GM18870 (cell line): Measurements from ENCODE around the gene PGGHG.
"Not testable (repeated sequence)": the region's sequence is repeated elsewhere in the genome, so short reads cannot be mapped to it uniquely, and the experiment has no call there.

Experiments used
- ATAC-seq: cut with Tn5 transposase; IDR thresholded peaks from one replicate; pipeline ENCODE4 v1.9.1; 2021; ENCODE audit warnings: moderate library complexity; ENCODE audit not compliant: unreplicated experiment

PGGHG gene

DNA sequence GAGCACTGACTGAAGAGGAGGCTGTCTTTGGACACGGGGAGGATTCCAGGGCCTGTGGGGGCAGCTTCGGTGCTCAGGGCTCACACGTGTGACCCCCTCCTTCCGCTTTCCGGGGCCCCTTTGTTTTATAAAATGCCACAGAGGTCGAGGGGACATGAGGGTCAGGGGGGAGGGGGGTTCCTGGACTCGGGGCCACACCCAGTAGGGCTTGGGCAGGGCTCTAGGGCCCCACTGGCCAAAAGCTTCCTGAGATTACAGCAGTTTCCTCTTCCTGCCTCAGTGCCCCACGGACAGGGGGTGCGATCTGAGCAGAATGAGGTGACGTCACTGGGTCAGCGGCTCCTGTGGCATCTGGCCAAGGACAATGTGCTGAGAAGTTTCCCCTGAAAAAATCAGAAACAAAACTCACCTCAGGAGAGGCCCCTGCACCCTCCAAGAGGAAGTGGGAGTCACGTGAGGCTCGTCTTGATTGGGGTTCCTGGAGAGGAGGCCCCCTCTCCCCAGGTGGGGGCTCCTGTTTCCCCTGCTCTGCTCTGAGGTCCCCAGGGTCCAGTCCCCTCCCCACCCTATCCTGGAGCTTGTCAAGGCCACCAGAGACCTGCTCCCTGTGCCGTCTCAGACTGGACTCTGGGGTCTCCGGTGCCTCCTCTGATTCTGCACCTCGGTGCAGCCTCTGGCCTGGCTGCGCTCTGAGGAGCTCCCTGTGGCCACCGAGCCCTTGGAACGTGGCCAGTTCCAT lies 38.1 kb downstream of the PGGHG start:
- no peak for ATAC-seq

DNA sequence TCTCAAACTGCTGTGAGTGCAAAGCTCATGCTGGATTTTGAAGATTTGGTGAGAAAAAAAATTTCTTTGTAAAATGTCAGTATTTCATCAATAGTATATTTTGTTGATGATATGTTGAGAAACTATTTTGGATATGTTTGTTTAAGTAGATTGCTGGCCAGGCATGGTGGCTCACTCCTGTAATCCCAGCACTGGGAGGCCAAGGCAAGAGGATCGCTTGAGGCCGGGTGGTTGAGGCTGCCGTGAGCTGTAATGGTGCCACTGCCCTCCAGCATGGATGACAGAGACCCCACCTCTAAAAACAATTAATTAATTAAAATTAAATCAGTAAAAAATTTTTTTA lies 38.6 kb downstream of the PGGHG start:
- no peak for ATAC-seq

DNA sequence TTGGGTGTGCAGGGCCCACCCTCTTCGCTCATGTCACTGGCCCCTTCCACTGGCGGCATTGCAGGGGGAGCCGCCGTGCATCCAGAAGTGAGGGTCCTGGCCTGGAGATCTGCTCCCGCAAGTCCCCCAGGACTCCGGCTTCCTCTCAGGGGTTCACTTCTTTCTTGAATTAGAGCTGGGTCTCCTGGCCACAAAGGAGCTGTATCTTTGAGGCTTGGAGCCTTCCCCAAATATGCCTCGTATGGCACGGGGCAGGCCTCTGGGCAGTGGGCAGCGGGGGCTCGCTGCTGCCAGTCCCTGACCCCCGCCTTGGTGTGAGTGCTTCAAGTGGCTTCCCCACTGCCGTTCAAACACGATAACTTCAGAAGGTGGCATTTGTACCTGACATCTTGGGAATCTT lies 39.1 kb downstream of the PGGHG start:
- ATAC-seq, result no peak

DNA sequence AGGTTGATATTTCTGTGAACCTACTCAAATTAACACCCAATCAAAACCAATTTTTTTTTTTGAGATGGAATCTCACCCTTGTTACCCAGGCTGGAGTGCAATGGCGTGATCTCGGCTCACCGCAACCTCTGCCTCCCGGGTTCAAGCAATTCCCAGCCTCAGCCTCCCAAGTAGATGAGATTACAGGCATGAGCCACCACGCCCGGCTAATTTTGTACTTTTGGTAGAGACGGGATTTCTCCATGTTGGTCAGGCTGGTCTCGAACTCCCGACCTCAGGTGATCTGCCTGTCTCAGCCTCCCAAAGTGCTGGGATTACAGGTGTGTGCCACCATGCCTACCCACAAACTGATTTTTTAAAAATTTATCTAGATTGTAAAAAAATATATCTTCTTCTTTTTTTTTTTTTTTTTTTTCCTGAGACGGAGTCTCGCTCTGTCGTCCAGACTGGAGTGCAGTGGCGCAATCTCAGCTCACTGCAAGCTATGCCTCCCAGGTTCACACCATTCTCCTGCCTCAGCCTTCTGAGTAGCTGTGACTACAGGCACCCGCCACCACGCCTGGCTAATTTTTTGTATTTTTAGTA lies 39.7 kb downstream of the PGGHG start:
- not testable (repeated sequence) for ATAC-seq

DNA sequence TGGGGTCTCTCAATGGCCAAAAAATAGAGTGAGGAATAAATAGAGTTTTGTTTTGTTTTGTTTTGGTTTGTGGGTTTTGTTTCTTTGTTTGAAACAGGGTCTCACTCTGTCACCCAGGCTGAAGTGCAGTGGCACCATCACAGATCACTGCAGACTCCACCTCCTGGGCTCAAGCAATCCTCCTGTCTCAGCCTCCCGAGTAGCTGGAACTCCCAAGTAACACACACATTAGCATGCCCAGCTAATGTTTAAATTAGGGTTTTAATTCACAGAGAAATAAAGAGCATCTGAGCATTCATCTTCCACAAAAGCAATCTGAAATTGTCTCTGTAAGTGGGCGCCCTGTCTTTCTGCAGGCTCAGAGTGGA lies 40.9 kb downstream of the PGGHG start:
- no peak for ATAC-seq

DNA sequence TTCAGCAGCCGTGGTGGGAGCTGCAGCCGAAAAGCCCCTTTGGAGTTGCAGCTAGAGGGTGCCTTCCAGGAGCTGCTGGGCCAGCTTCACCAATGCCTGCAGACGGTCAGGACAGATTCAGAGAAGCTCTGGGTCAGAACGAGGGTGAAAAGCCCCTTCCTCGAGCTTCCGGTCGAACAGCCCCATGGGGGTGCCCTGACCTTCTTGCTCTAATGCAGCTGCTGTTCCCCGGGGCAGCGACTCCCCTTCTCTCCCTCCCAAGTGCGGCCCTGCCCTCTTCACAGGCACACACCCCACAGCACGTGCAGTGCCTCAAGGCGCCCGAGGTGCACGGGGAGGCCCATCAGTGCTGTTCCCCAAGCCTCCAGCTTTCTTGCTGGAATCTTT lies 41.4 kb downstream of the PGGHG start:
- ATAC-seq, result no peak

DNA sequence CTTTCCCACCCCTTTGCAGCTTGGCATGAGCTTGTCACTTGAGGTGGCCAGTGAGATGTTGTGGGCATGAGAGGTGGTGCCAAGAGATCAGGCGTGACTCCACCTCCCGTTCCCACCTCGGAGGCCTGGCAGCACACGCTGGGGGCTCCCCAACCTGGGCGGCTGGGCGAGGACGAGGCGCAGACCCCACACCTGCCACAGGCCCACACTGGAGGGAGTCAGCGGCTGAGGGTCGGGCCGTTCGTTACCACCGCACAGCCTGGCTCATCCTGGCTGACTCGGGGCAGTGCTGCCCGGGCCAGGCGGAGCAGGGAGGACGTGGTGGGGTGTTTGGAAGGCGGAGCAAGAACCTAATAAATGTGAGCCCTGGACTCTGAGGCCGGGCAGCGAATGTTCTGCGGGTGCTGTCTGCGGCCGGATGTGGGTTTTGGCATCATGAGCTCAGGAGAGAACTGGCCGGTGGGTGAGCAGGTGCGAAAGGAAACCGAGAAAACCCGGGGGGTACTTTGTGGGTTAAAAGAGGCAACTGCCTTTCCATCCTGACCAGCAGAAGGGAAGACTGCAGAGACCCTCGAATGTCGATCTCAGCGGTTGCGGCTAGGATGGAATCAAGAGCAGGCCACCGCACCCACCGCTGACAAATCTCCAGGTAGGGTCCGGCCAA lies 41.9 kb downstream of the PGGHG start:
- no peak for ATAC-seq

DNA sequence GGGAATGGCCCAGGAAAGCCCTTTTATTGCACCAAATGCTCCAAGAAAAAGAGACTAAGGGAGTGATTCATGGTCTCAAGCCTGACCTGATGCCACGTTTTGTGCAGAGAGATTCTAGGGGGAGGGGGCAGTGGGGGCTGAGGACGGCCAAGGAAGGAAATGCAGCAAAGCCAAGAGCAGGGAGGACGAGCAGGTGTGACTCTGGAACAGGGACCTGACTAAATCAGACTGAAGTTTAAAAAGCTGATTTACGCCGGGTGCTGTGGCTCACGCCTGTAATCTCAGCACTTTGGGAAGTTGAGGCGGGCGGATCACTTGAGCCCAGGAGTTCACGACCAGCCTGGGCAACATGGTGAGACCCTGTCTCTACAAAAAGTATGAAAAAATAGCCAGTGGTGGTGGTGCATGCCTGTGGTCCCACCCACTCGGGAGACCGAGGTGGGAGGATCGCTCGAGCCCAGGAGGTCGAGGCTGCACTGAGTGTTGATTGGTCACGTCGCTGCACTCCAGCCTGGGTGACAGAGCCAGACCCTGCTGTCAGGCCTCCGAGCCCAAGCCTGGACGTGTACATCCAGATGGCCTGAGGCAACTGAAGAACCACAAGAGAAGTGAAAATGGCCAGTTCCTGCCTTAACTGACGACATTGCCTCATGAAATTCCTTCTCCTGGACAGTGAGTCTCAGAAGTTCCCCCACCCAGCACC lies 42.6 kb downstream of the PGGHG start:
- ATAC-seq, result no peak

DNA sequence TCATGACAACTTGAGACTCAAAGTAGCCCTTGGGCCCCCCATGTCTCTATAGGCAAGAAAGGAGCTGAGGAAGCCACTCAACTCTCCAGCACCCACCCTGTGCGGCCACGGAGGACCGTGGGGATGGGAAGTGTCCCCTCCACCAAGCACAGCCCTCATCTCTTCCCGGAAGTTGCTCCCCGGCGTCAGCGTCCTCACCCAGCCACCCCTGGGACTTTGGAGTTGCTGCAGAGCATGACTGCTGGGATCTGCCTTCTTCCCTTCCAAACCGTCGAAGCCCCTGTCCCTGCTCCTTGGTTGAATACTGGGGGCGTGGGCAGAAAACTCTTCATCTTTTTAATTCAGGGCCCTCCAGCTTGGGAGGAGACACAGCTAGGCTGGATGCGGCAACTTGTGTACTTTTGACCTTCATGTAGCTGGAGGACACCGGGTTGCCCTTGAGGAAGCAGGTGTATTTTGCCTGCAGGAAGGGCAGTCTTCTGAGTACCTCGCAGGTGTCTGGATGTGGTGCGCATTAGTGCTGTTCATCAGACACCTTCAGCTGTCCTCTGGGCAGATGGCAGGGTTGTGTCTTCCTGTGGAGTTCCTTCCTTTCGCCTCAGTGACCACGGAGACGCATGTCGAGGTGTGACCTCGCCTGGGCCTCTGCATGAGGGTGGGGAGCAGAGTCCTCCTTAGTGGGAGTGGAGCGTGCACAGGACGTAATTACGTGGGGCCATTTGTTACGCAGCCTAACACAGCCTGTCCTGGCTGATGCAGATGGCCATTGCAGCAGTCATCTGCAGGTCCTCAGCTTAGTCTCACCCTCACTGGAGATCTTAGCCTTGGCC lies 43.9 kb downstream of the PGGHG start:
- ATAC-seq, result no peak

DNA sequence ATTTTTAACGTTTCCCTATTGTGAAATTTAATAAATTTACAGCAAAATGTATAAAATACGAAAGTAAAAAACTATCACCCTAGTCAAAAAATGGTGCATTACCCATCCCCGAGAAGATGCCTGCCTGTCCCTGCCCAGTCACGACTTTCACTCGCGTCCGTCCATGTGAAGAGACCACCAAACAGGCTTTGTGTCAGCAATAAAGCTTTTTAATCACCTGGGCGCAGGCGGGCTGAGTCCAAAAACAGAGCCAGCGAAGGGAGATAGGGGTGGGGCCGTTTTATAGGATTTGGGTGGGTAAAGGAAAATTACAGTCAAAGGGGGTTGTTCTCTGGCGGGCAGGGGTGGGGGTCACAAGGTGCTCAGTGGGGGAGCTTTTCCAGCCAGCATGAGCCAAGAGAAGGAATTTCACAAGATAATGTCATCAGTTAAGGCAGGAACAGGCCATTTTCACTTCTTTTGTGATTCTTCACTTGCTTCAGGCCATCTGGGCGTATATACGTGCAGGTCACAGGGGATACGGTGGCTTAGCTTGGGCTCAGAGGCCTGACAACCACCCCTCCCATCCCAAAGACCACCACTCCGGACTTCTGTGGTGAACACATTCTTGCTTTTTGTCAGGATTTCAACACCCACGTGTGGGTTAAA lies 44.8 kb downstream of the PGGHG start:
- not testable (repeated sequence) for ATAC-seq

DNA sequence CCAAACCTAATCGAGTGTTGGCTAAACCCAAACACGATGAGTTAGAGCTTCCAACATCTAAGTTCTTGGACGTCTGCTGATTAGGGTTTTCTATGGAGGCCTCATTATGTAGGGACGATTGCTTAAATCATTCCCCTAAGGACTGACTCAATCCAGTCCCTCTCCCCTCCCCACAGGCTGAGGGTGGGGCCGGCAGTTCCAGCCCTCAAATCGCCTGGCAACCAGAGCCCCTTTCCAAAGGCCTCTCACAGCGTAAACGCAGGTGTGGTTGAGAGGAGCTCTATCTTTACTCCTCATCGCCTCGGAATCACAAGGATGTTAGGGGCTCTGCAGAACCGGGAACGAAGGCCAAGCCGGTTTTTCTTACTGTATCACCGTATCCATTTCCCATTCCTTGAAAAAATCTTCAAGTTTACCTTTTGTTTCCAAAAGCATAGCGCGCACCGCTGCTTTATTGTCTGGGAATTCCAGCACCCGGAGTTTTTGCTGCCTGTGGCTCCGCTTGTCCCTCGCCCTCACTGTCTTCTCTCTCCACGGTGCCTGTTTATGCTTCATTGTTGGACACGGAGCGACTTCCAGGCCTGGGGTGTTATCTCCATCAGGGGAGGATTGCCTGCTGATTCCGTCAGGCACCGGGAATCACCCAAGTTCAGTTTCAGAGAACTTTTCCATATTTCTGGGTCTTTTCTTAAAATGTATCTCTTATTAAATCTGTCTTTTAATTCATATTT lies 45.5 kb downstream of the PGGHG start:
- ATAC-seq, result no peak

DNA sequence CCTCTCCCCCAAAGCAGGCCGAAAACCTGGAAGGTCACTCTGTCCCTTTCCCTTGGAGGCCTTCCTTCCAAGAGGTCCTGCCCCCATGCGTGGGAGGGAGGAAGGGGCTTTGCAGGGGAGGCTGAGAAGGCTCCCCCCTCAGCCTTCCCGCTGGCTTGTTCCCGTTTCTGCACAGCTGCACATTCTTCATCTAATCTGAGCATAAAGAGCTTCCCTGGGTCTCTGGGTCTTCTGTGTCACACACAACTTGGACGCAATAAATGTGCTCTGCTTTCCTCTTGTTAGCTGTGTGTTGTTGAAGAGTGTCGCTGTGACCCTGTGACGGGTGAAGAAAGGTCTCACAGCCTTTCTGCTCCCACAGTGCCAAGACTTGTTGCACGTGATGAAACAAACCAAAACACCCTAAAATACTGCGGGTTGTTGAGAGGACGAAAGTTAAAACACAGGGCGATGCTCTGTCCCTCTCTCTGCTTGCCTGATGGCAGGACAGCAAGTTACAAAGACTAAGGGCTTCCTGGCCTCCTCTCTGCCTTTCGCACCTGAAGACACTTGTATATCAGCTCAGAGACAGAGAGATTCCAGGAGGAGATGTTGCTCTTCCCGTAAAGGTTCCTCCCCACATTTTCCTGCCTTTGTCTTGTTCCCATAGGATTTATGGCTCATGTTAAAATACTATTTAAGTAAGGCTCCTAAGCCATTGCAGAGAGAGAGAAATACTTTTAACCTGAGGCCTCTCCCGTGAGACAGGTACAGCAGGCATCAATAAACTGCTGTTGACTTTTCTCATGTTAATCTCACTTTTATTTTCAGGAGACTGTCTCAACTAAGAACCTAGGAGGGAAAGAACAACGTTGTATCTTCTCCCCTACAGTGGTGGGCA lies 47.1 kb downstream of the PGGHG start:
- ATAC-seq, result no peak

DNA sequence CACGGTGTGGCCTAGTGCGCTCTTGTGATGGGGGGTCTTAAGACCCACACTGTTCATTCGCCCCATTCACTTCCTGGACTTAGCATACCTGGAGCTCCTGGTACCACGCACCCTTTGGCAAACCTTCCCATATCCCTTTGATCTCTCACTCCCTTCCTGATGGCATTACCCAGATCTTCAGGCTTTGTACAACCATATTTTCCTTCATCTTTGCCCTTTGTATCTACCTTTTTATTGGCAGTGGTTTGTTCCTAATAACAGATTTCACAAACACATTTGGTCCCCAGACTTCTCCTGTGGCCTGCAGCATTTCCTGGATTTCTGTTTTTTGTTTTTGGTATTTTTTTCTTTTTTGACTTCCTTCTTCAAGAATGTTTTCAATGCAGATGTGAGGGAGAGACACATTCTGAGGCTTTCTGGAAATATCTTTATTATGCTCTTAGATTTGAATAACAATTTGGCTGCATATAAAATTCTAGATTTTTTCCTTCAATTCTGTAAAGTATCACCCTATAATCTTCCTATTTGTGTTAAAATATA lies 47.8 kb downstream of the PGGHG start:
- no peak for ATAC-seq

DNA sequence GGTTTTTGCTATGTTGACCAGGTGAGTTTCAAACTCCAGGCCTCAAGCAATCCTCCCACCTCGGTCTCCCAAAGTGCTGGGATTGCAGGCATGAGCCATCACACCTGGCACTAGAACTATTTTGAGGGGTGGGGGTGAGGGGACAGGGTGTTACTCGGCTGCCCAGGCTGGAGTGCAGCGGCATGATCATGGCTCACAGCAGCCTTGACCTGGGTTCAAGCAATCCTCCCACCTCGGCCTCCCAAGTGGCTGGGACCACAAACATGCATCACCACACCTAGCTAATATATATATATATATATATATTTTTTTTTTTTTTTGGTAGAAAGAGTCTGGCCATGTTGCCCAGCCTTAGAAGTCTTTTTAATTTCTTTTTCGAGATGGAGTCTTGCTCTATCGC lies 48.8 kb downstream of the PGGHG start:
- ATAC-seq, result no peak

DNA sequence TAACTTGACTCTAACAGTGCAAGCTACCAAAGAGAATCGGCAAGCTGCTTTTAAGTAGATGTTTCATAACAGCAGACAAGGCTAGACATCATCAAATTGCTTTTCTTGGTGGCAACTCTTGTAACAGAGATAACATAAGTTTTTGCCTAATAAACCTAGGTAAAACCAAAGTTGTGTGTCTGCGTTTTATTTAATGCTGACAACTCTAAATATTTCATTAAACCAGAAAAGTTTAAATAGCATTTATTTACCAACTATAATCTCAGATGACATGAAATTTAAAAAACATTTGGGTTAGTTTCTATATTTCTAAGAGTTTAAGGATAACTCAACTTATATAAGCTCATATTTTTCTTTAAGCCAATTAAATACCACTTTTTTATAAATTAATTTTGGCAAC lies 51.0 kb downstream of the PGGHG start:
- ATAC-seq, result no peak

DNA sequence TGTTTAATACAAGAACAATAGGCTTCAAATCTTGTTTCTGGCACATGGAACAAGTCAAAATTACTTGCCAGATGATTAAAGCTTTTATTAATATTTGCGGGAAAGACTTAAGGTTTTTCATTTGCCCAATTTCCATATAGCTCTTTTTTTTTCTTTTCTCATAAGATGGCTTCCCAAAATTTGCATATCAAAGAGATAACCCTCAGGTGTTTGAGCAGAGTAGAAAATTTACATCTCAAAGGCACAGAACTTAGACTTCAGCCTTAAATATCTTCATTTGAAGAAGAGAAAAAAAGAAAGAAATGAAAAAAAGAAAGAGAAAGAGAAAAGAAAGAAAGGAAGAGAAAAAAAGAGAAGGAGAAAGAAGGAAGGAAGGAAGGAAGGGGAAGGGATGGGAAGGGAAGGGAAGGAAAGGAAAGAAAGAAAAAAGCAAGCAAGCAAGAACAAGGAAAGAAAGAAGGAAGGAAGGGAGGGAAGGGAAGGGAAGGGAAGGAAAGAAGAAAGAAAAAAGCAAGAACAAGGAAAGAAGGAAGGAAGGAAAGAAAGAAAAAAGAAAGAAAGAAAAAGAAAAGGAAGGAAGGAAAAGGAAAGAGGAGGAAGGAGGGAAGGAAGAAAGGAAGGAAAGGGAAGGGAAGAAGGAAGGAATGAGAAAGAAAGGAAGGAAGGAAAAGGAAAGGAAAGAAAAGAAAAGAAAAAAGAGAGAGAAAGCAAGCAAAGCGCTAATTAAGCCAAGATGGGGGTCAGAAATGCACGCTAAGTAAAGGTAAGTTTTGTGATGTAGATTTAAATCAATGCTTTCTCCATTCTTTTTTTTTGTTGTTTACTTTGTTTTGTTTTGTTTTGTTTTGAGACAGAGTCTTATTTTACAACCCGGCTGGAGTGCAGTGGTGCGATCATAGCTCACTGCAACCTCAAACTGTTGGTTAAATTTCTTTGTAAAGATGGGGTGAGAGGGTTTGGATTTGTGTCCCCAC lies 51.9 kb downstream of the PGGHG start:
- ATAC-seq, result no peak

DNA sequence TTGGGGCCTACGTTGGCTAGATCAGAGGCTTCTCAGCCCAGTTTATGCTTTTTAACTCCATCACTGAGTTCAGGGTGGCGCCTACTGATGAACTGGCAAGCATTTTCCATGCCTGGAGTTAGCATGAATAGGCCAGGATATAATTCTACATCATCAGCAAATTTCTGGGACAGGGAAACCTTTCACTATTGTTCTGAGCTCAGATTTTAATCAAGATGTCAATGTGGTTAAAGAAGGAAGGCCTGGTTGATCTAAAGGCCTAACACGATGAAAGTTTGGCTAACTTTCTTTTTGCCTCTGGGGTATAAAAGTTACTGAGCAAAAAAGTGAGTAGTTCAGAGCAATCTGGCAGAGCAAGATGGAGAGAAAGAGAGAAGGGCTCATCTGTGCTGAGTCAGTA lies 53.4 kb downstream of the PGGHG start:
- no peak for ATAC-seq
